Choroid plexus epithelial cell (primary cell): ENCODE data around the gene TRIM44.

Experiments used
- DNase-seq: peaks from one replicate; pipeline ENCODE4 v3.0.0-alpha.2; 2010; ENCODE audit warnings: low read depth
- H3K4me3 ChIP-seq: 2 replicates; pipeline ENCODE4 v1.5.1; 2011; ENCODE audit warnings: low read depth, mild to moderate bottlenecking, control low read depth, low read length, moderate library complexity
- CTCF ChIP-seq: conservative IDR thresholded peaks from 2 replicates; pipeline ENCODE4 v1.5.1; 2011; ENCODE audit warnings: low read depth, mild to moderate bottlenecking, control low read depth, inconsistent platforms, low read length, moderate library complexity

TRIM44 gene

GRCh38 chr11:35619116-35619854 lies 43.3 kb upstream of the TRIM44 start:
- H3K4me3 ChIP-seq: peak overlapping the region; percentile 66
- TF ChIP-seq CTCF: peak; percentile 18
- DNase-seq: peak; percentile 42

GRCh38 chr11:35619855-35620640 lies 42.5 kb upstream of the TRIM44 start:
- peak overlapping the region; percentile 66 for H3K4me3 ChIP-seq
- no peak for DNase-seq
- peak; percentile 14 for TF ChIP-seq CTCF

GRCh38 chr11:35620795-35621194 lies 41.8 kb upstream of the TRIM44 start:
- DNase-seq: no peak
- no peak overlapping the region for H3K4me3 ChIP-seq
- TF ChIP-seq CTCF: no peak

DNA sequence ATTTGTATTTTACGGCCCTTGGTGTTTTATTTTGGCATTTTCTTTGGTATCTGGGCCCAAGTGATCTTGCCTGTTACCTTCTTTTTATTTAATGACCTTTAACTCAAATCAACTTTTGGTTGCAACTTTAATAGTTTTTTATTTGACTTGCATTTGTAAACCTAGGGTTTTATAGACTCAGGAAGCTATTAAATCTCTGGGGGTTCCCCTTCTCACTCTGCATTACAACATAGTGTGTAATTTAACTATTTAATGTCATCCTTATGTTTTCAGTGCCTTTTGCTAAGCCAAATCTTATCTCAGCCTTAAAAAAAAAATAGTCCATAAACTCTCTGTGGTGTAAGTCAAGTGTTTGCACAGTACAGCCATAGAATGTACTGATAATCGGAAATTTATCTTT lies 41.0 kb upstream of the TRIM44 start:
- DNase-seq: no peak
- no peak for TF ChIP-seq CTCF

GRCh38 chr11:35622070-35622469 lies 40.5 kb upstream of the TRIM44 start:
- H3K4me3 ChIP-seq: no peak overlapping the region
- peak; percentile 92 for DNase-seq
- TF ChIP-seq CTCF: no peak

More for the DNA sequence above, 41.0 kb upstream of the TRIM44 start:
- H3K4me3 ChIP-seq: no peak overlapping the region

- no peak for TF ChIP-seq CTCF
- DNase-seq: peak; percentile 79
- H3K4me3 ChIP-seq: no peak overlapping the region
Measured at GRCh38 chr11:35623621-35624168, 38.9 kb upstream of the TRIM44 start.

GRCh38 chr11:35624316-35624715 lies 38.3 kb upstream of the TRIM44 start:
- no peak overlapping the region for H3K4me3 ChIP-seq
- DNase-seq: no peak
- TF ChIP-seq CTCF: no peak
